Mucosa of stomach (tissue), 1 donor: Measurements from ENCODE around the gene HTT.
"Not testable (repeated sequence)": the region's sequence is repeated elsewhere in the genome, so short reads cannot be mapped to it uniquely, and the experiment has no call there.

Source experiments
- H3K27me3 ChIP-seq: one replicate; pipeline ENCODE4 v1.7.0; 2013; ENCODE audit warnings: mild to moderate bottlenecking, low read length; ENCODE audit not compliant: control insufficient read depth, insufficient read depth
- H3K36me3 ChIP-seq: one replicate; pipeline ENCODE4 v1.7.0; 2013; ENCODE audit warnings: low read length; ENCODE audit not compliant: control insufficient read depth, insufficient read depth
- H3K4me1 ChIP-seq: one replicate; pipeline ENCODE4 v1.7.0; 2013; ENCODE audit warnings: mild to moderate bottlenecking, low read length; ENCODE audit not compliant: control insufficient read depth, insufficient read depth
- H3K4me3 ChIP-seq: one replicate; pipeline ENCODE4 v1.7.0; 2013; ENCODE audit warnings: low read length
- H3K9ac ChIP-seq: one replicate; pipeline ENCODE4 v1.7.0; 2013; ENCODE audit warnings: mild to moderate bottlenecking, low read length, moderate library complexity
- H3K9me3 ChIP-seq: one replicate; pipeline ENCODE4 v1.7.0; 2013; ENCODE audit warnings: mild to moderate bottlenecking, low read length, moderate library complexity; ENCODE audit not compliant: control insufficient read depth
- donor health status: Pancreatic carcinoma.

HTT gene

DNA sequence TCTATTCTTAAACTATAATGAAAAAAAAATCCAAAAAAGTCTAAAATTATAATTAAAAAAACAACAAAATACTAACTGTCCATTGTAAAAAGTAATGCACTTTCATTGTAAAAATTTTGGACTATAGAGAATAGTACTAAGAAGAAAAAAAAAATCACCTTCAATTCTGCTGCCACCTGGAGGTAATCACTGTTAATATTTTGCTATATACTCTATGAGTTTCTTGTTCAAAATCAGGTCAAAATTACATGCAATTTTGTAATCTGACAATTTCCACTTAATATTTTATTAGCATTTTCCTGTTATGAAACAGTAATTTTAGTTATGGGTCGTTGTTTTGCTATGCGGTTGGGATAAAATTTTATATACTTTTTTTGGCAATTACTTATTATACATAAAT lies 62.0 kb downstream of the HTT start:
- Histone ChIP-seq H3K4me1 (peaks cover 4% of the 10 kb centered on the region), H3K9me3 (no peaks in the 10 kb centered on the region), H3K27me3 (no peaks in the 10 kb centered on the region), H3K36me3 (peaks cover 4% of the 10 kb centered on the region), H3K9ac (no peak overlapping the region), H3K4me3 (no peak overlapping the region)

DNA sequence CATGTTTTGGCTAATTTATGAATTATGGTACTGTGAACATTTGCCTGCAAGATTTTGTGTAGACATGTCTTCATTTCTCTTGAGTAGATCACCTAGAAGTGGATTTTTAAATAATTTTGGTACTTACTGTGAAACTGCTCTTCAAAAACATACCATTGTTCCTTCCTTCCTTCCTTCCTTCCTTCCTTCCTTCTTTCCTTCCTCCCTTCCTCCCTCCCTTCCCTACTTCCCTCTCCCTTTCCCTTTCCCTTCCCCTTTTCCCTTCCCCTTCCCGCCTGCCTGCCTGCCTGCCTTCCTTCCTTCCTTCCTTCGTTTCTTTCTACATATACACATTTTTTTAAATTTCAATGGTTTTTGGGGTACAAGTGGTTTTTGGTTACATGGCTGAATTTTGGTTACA lies 63.4 kb downstream of the HTT start:
- Histone ChIP-seq H3K9ac (no peak overlapping the region), H3K4me3 (no peak overlapping the region), H3K4me1 (peaks cover 4% of the 10 kb centered on the region), H3K36me3 (no peaks in the 10 kb centered on the region), H3K27me3 (no peaks in the 10 kb centered on the region), H3K9me3 (no peaks in the 10 kb centered on the region)

DNA sequence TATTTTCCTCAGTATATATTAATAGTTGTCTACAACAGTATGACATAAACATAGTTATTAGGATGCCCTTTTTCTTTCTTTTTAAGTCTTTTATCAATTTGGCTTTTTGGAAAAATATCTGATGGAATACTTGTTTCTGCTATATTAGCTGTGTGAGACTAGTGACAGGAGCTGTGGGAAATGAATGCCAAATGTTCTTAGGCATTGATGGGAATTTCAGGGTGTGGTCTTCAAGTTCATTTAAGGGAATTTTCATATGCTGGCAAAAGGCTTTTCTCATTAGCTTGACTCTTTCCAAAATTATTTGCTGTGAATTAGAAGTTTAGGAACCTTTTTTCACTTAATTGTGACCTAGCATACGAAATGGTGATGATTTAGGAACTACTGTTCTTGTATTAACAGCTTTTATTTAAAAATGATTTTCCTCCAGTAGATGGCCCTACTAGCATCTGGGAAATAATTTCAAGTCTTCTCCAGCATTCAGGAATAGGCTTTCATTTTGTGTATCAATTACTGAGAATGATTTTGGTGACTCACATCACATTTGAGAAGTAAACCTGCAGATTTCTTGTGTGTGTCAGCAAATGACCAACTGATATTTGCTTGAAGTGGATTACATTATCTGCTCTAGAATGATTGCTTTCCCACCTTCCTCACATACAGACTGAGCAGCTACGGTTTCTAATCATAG lies 70.9 kb downstream of the HTT start:
- Histone ChIP-seq H3K36me3 (peaks cover 8% of the 10 kb centered on the region), H3K9ac (no peak overlapping the region), H3K4me1 (no peaks in the 10 kb centered on the region), H3K27me3 (no peaks in the 10 kb centered on the region), H3K9me3 (no peaks in the 10 kb centered on the region), H3K4me3 (no peak overlapping the region)

DNA sequence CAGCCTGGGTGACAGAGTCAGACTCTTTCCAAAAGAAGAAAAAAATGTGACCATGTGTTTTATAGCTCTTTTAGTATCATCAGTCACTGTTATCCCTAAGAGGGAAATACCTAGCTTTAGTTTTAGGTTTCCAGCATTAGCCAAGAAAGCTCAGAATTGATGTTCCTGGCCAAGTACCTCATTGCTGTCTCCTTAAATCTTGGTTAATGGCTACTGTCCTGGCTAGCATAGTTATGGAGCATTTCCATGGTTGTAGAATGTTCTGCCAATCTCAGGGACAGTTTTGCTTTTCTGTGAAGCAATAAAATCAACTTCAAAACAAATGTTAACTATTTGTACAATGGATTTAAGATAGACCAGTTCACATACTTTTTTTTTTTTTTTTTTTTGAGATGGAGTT lies 74.4 kb downstream of the HTT start:
- Histone ChIP-seq H3K27me3 (no peaks in the 10 kb centered on the region), H3K4me1 (no peaks in the 10 kb centered on the region), H3K4me3 (no peak overlapping the region), H3K9me3 (no peaks in the 10 kb centered on the region), H3K36me3 (peaks cover 13% of the 10 kb centered on the region), H3K9ac (no peak overlapping the region)

DNA sequence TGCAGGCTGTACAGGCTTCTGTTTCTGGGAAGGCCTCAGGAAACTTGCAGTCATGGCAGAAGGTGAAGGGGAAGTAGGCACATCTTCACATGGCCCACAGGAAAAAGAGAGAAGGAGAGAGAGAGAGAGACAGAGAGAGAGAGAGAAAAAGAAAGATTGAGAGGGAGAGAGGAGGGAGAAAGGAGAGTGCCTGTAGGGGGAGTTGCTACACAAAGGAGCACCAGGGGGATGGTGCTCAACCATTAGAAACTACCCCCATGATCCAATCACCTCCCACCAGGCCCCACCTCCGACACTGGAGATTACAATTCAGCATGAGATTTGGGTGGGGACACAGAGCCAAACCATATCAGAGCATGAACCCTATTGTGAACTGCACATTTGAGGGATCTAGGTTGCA lies 76.8 kb downstream of the HTT start:
- not testable (repeated sequence) for H3K9ac ChIP-seq, H3K9me3 ChIP-seq, H3K4me1 ChIP-seq, H3K27me3 ChIP-seq, H3K4me3 ChIP-seq
- H3K36me3 ChIP-seq, result peaks cover 18% of the 10 kb centered on the region

DNA sequence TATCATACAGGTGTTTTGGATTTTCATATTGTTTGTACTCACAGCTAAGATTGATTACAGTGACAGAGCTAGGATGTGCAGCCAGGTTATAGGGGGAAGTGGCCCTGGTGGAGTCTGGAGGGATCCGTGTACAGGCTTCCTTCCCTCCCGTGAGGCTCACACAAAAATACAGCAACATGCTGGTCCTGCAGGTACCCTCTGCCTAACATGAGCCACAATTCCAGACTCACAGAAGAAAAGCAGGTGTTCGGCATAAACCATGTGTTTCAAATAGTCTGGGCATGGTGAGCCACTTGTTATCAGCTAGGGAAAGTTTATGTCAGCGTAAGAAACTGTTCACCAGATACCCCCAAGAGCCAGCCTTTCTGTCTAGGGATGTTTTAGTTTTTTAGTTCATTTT lies 82.9 kb downstream of the HTT start:
- Histone ChIP-seq H3K27me3 (no peaks in the 10 kb centered on the region), H3K4me1 (no peaks in the 10 kb centered on the region), H3K9ac (no peak overlapping the region), H3K4me3 (no peak overlapping the region), H3K36me3 (peaks cover 9% of the 10 kb centered on the region), H3K9me3 (no peaks in the 10 kb centered on the region)

DNA sequence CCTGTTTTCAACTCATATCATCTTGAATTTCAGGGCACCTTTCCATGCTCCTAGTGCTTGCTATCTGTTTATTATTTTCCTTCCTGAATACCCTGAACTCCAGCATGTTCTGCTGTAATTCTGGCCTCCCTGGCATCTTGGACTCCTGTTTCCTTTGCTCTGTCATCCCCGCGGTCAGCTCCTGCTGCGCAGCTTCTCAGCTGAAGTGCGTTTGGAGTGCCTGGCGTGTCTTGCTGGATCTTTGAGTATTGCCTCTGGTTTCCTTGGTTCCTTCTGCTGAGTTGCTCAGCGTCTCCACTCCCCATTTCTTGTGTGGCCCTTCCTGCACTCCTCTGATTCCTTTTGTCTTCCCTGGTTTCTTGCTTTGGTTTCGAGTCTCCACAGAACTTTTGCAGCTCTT lies 84.4 kb downstream of the HTT start:
- Histone ChIP-seq H3K4me3 (no peak overlapping the region), H3K27me3 (no peaks in the 10 kb centered on the region), H3K9ac (no peak overlapping the region), H3K9me3 (no peaks in the 10 kb centered on the region), H3K4me1 (no peaks in the 10 kb centered on the region), H3K36me3 (peaks cover 5% of the 10 kb centered on the region)

DNA sequence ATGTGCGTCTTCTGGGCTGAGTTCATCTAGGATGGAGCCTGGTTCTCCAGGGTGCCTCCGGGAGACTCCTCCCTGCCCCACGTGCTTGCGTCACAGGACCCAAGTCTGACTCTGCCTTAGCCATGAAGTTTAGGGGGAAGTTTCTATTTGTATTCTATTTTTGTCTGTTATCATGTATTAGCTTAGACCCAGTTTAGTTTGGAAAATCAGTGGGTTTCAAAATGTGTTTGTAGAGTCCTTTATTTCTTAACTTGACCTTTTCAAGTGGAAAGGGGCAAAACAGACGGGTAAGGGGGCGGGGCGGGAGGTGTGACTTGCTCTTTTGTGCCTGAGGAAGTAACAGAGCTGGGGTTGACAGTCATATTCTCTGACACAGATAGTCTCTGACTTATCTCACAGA lies 86.0 kb downstream of the HTT start:
- Histone ChIP-seq H3K36me3 (no peaks in the 10 kb centered on the region), H3K4me3 (no peak overlapping the region), H3K4me1 (no peaks in the 10 kb centered on the region), H3K27me3 (no peaks in the 10 kb centered on the region), H3K9ac (no peak overlapping the region), H3K9me3 (no peaks in the 10 kb centered on the region)

DNA sequence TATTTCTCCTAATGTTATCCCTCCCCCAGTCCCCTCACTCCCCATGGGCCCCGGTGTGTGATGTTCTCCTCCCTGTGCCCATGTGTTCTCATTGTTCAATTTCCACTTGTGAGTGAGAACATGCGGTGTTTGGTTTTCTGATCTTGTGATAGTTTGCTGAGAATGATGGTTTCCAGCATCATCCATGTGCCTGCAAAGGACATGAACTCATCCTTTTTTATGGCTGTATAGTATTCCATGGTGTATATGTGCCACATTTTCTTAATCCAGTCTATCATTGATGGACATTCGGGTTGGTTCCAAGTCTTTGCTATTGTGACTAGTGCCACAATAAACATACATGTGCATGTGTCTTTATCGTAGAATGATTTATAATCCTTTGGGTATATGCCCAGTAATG lies 86.6 kb downstream of the HTT start:
- H3K36me3 ChIP-seq, H3K4me1 ChIP-seq, H3K9ac ChIP-seq, H3K4me3 ChIP-seq, H3K9me3 ChIP-seq, H3K27me3 ChIP-seq: not testable (repeated sequence)

DNA sequence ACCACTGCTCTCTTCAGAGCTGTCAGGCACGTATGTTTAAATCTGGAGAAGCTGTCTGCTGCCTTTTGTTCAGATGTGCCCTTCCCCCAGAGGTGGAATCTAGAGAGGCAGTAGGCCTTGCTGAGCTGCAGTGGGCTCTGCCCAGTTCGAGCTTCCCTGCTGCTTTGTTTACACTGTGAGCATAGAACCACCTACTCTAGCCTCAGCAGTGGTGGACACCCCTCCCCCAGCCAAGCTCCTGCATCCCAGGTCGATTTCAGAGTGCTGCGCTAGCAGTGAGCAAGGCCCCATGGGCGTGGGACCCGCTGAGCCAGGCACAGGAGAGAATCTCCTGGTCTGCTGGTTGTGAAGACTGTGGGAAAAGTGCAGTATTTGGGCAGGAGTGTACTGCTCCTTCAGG lies 92.0 kb downstream of the HTT start:
- not testable (repeated sequence) for H3K4me3 ChIP-seq, H3K36me3 ChIP-seq, H3K27me3 ChIP-seq, H3K9me3 ChIP-seq, H3K4me1 ChIP-seq, H3K9ac ChIP-seq

DNA sequence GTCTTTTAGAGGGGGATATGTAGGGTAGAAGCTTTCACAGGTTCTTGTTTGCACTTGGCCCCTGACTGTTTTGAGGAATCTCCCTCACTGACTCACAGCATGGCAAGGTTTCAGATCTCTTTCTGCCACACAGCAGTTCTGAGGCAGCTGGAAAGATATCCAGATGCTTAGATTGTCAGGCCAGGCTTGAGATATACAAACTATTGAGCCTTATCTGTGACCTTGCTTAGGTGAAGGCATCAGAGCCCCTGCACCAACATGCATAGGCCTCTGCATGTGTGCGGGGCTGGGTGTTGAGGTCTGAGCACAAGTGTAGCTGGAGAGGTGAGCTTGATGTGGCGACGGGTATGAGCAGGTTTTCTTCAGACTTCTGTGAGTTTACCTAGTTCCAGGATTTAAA lies 93.5 kb downstream of the HTT start:
- no peak overlapping the region for H3K9ac ChIP-seq
- no peaks in the 10 kb centered on the region for H3K4me1 ChIP-seq
- no peak overlapping the region for H3K4me3 ChIP-seq
- H3K36me3 ChIP-seq, result no peaks in the 10 kb centered on the region
- no peaks in the 10 kb centered on the region for H3K9me3 ChIP-seq
- no peaks in the 10 kb centered on the region for H3K27me3 ChIP-seq

DNA sequence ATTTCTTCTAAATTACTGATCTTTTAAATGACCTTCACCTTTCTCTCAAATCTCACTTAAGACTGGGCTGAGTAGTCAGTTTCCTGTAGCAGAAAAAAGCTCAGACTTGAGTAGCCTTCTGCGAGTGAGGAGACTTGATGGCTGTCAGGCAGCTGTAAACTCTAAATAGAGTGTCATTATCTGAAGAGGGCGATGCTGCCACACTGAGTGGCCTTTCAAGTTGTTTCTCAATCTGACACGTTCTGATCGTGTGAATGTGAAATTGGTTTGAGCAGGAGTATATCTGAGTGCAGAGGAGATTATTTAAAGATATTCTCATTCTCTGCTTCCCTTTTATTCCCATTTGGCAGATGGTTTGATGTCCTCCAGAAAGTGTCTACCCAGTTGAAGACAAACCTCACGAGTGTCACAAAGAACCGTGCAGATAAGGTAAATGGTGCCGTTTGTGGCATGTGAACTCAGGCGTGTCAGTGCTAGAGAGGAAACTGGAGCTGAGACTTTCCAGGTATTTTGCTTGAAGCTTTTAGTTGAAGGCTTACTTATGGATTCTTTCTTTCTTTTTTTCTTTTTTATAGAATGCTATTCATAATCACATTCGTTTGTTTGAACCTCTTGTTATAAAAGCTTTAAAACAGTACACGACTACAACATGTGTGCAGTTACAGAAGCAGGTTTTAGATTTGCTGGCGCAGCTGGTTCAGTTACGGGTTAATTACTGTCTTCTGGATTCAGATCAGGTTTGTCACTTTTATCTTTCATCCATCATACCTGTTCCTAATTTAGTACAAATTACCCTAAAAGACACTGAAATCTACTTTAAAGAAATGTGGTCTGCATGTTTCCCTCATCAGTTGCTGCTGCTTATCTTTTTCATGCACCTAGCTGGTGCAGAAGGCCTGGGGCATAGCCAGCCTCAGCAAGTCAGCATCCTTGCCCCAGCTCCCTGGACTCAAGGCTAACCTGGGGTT lies 100.2 kb downstream of the HTT start:
- Histone ChIP-seq H3K9me3 (no peaks in the 10 kb centered on the region), H3K36me3 (no peaks in the 10 kb centered on the region), H3K4me1 (no peaks in the 10 kb centered on the region), H3K27me3 (no peaks in the 10 kb centered on the region), H3K9ac (no peak overlapping the region), H3K4me3 (no peak overlapping the region)
